BE2C (cell line): ENCODE data around the gene SLC5A7.

ENCODE experiments used
- DNase-seq: peaks from one replicate; pipeline ENCODE4 v3.0.0-alpha.2; 2020
- H3K27me3 ChIP-seq: fragments of 250-450 bp; sonication (Bioruptor Pico); 2 replicates; pipeline ENCODE4 v1.5.1; 2020; ENCODE audit warnings: mild to moderate bottlenecking
- H3K36me3 ChIP-seq: fragments of 250-450 bp; sonication (Bioruptor Pico); 2 replicates; pipeline ENCODE4 v1.5.1; 2020; ENCODE audit warnings: mild to moderate bottlenecking
- H3K4me1 ChIP-seq: fragments of 250-450 bp; sonication (Bioruptor Pico); 2 replicates; pipeline ENCODE4 v1.5.1; 2020
- H3K4me3 ChIP-seq: 2 replicates; pipeline ENCODE4 v1.5.1; 2011; ENCODE audit warnings: low read depth, low read length
- H3K9me3 ChIP-seq: fragments of 250-450 bp; sonication (Bioruptor Pico); 2 replicates; pipeline ENCODE4 v1.5.1; 2020
- TF ChIP-seq, protein P1 (sequence below): IDR thresholded peaks from 2 replicates; pipeline ENCODE4 v1.5.1; 2012; ENCODE audit warnings: mild to moderate bottlenecking, low read depth, low read length

The SLC5A7 gene

DNA sequence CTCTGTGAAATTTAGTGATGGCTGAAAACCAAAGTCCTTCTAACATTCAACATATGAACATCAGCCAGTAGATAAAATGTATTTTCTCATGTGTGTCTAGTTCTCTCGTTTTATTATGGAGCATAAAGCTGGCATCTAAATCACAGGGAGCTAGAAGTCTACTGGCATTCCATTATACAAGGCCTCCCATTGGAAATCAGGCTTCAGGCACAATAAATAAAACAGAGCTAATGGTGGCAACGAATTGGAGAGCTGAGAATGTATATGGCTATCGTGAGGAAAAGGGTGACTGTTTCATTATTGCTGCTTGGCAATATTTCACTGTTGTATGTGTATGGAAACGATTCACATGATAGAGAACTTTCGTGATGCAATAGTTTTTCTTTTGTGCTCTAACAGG, 62.4 kb downstream of the SLC5A7 start:
- no peaks in the 10 kb centered on the region for H3K36me3 ChIP-seq
- H3K9me3 ChIP-seq, result no peaks in the 10 kb centered on the region
- no peaks in the 10 kb centered on the region for H3K4me1 ChIP-seq
- no peak for DNase-seq
- H3K4me3 ChIP-seq, result no peak overlapping the region
- no peaks in the 10 kb centered on the region for H3K27me3 ChIP-seq
- TF ChIP-seq, protein P1, sequence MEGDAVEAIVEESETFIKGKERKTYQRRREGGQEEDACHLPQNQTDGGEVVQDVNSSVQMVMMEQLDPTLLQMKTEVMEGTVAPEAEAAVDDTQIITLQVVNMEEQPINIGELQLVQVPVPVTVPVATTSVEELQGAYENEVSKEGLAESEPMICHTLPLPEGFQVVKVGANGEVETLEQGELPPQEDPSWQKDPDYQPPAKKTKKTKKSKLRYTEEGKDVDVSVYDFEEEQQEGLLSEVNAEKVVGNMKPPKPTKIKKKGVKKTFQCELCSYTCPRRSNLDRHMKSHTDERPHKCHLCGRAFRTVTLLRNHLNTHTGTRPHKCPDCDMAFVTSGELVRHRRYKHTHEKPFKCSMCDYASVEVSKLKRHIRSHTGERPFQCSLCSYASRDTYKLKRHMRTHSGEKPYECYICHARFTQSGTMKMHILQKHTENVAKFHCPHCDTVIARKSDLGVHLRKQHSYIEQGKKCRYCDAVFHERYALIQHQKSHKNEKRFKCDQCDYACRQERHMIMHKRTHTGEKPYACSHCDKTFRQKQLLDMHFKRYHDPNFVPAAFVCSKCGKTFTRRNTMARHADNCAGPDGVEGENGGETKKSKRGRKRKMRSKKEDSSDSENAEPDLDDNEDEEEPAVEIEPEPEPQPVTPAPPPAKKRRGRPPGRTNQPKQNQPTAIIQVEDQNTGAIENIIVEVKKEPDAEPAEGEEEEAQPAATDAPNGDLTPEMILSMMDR, result no peak

DNA sequence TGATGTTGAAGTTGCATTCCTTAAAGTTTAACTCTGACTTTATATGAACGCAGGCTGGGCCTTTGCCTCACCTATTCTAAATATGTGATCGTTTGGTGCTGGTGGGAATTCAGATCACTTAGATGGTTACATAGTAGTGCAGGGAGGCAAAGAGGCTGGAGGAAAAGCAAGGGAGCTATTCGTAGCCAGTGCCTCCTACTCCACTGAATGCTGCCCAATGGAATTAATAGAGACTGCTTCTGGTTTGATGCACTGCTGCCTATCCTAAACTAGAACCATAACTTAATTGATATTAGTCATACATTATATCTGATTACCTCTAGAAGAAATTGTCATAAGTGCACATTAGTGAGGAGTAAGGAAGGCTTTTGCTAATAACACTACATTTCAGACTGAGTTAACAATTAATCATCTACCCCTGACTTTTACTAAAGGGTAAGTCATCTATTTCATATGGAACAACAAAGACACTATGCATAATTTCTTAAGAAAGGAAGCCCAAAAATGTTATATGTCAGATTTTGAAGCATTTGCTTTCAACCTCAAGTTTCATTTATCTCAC, 72.3 kb downstream of the SLC5A7 start:
- Histone ChIP-seq H3K9me3 (no peaks in the 10 kb centered on the region), H3K4me1 (no peaks in the 10 kb centered on the region), H3K27me3 (no peaks in the 10 kb centered on the region), H3K4me3 (no peak overlapping the region), H3K36me3 (no peaks in the 10 kb centered on the region)
- no peak for DNase-seq
- TF ChIP-seq, protein P1, result no peak

DNA sequence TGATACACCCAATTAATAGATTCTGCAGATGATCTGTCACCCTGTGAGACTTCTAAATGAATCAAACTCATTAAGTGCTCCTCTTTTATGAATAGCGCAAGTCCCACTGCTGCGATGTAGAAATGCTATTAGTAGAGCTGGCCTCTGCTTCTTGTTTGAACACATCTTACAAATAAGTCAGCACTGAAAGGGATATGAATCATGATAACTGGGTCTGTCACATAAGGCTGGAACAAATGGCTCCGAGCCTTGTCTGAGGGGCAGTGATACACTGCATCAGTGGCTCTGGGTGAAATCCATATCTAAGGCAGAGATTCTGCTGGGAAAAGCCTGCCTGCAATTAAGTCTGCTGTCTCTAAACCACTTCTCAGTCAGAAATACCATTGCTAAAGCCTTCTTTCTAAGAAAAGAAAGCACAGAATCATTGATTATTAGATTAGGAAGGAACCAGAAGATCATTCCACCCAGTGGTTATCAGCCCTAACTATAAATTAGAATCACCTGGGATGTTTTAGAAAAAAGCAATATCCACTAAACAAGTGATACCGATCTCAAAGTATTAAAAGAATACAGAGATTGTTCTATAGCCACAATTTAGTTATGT, 75.2 kb downstream of the SLC5A7 start:
- Histone ChIP-seq H3K4me3 (no peak overlapping the region), H3K36me3 (no peaks in the 10 kb centered on the region), H3K4me1 (no peaks in the 10 kb centered on the region), H3K27me3 (no peaks in the 10 kb centered on the region), H3K9me3 (no peaks in the 10 kb centered on the region)
- no peak for DNase-seq
- TF ChIP-seq, protein P1, result no peak
